ENCODE data around the gene SPTBN5.

SPTBN5 gene

GRCh38 chr15:41809526-41810220, 84.2 kb downstream of the SPTBN5 start:
- H3K27me3 ChIP-seq, result no peaks in the 10 kb centered on the region
- peaks cover 0 to 22% (median 5%) of the 10 kb centered on the region in 11 experiments; a peak in 6 of 22 replicates for H4K20me1 ChIP-seq
- peak overlapping the region in 10 of 11 experiments; percentile 0 to 56 (median 26); a peak in 14 of 22 replicates for H3K9ac ChIP-seq
- H3K4me1 ChIP-seq, result peaks cover 30 to 76% (median 63%) of the 10 kb centered on the region in 10 experiments
- H3K9me3 ChIP-seq (replicated peaks in 1 of 11), result no peaks in the 10 kb centered on the region
- H3K4me2 ChIP-seq, result peak overlapping the region; percentile 52 to 80 (median 75)
- H3K4me3 ChIP-seq, result no peak overlapping the region
- H3K27ac ChIP-seq, result peak overlapping the region in 9 of 11 experiments; percentile 14 to 53 (median 39); a peak in 13 of 22 replicates
- TF ChIP-seq Cebpa-rat (IDR thresholded peaks at IDR 0.05), result no peak
- peaks cover 4 to 33% (median 13%) of the 10 kb centered on the region in 11 experiments; a peak in 14 of 22 replicates for H3K36me3 ChIP-seq

GRCh38 chr15:41809121-41809520, 84.7 kb downstream of the SPTBN5 start:
- H3K4me3 ChIP-seq, result no peak overlapping the region

DNA sequence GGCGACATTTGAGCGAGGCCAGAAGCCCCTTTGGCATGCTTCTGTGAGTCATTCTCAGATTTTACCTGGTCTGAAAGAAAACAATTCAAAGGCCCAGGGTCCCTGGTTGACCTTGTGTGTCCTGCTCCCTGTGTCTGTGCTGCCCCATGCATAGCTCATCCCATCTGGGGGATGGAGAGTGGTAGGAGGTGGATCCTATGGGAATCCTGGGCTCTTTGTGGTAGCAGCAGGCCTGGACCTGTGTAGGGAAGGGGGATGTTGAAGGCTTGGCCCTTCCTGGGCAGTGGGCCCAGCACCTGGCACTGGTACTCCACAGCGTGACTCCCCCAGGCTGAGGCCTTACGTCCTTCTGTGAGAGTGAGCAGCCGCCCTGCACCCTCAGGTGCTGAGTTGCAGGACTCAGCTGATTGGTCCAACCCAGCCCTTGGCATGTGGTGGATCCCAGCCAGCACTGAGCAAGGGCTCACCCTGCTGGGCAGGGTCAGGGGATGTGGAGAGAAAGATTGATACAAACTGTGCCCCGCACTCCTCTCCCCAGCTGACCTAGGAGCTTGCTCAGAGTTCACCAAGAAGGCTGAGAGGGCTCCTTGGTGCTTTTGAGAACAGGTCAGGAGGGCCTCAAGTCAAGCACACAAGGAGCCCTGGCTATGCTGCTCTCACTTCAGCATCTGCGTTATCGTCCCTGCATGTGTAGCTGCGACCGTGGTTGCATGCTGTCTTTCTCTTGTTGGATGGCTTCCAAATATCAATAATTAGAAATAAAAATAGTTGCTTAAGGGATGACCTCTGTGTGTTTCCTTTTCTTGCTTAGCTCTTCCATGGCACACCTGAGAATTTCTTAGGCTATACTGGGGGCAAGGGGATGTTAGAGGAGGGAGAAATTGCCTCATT, 87.3 kb downstream of the SPTBN5 start:
- no peaks in the 10 kb centered on the region for H3K27me3 ChIP-seq
- no peak for TF ChIP-seq Cebpa-rat (IDR thresholded peaks at IDR 0.05)
- H3K4me1 ChIP-seq, result peaks cover 34 to 61% (median 53%) of the 10 kb centered on the region in 10 experiments
- H3K4me2 ChIP-seq, result peak overlapping the region in 5 of 11 experiments; percentile 13 to 68 (median 53); a peak in 5 of 22 replicates
- peaks cover 0 to 7% (median 0%) of the 10 kb centered on the region in 11 experiments; a peak in 3 of 22 replicates for H4K20me1 ChIP-seq
- H3K9ac ChIP-seq, result 0 out of 22 replicates have a peak overlapping the region, but pooled peaks of 1 of the 11 experiments have one; percentile 16
- no peak overlapping the region for H3K27ac ChIP-seq
- H3K36me3 ChIP-seq, result peaks cover 6 to 15% (median 10%) of the 10 kb centered on the region in 11 experiments
- H3K9me3 ChIP-seq (replicated peaks in 1 of 11), result peaks cover 0 to 9% (median 6%) of the 10 kb centered on the region in 11 experiments; a peak in 17 of 22 replicates
- H3K4me3 ChIP-seq, result no peak overlapping the region

More at GRCh38 chr15:41809121-41809520, 84.7 kb downstream of the SPTBN5 start:
- Histone ChIP-seq H3K27me3 (no peaks in the 10 kb centered on the region), H3K4me1 (peaks cover 34 to 81% (median 68%) of the 10 kb centered on the region in 10 experiments), H3K36me3 (peaks cover 4 to 27% (median 8%) of the 10 kb centered on the region in 11 experiments; a peak in 12 of 22 replicates), H3K9ac (peak overlapping the region in 5 of 11 experiments; percentile 0 to 56 (median 37); a peak in 4 of 22 replicates), H4K20me1 (peaks cover 0 to 22% (median 5%) of the 10 kb centered on the region in 11 experiments; a peak in 6 of 22 replicates), H3K27ac (peak overlapping the region in 6 of 11 experiments; percentile 14 to 53 (median 44); a peak in 10 of 22 replicates), H3K4me2 (peak overlapping the region; percentile 52 to 80 (median 75)), H3K9me3 (replicated peaks in 1 of 11) (no peaks in the 10 kb centered on the region)
- no peak for TF ChIP-seq Cebpa-rat (IDR thresholded peaks at IDR 0.05)

DNA sequence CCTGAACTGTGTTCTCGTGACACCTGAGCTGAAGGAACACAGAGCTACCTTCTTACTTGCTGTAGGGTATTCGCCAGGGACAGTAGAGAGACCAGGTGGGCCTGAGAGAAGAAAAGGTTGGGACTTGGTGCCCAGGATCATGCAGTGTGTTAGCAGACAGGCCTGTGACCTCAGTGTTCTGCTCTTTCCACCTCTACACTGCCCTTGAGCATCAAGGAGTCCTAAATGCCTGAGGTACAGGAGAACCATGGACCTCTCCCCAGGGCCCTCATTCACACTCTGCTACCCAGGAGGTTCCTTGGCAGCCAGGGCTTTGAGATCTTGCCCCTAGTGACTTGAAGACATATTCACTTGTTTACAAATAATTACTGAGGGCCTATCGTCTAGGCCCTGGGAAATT, 88.1 kb downstream of the SPTBN5 start:
- H3K36me3 ChIP-seq, result peaks cover 14 to 23% (median 18%) of the 10 kb centered on the region in 11 experiments
- H3K27me3 ChIP-seq, result no peaks in the 10 kb centered on the region
- peak overlapping the region in 8 of 11 experiments; percentile 40 to 68 (median 54); a peak in 16 of 22 replicates for H3K4me2 ChIP-seq
- H3K9me3 ChIP-seq (replicated peaks in 1 of 11), result peaks cover 0 to 17% (median 14%) of the 10 kb centered on the region in 11 experiments; a peak in 17 of 22 replicates
- peak overlapping the region in 2 of 11 experiments; percentile 13 to 29; a peak in 2 of 22 replicates for H3K9ac ChIP-seq
- H4K20me1 ChIP-seq, result peaks cover 0 to 6% (median 0%) of the 10 kb centered on the region in 11 experiments; a peak in 2 of 22 replicates
- H3K4me3 ChIP-seq, result no peak overlapping the region
- TF ChIP-seq Cebpa-rat (IDR thresholded peaks at IDR 0.05), result no peak
- peak overlapping the region in 1 of 11 experiments; percentile 4; a peak in 1 of 22 replicates for H3K27ac ChIP-seq
- peaks cover 26 to 53% (median 46%) of the 10 kb centered on the region in 10 experiments for H3K4me1 ChIP-seq

- Histone ChIP-seq H3K4me2 (peak overlapping the region in 10 of 11 experiments; percentile 19 to 68 (median 52); a peak in 19 of 22 replicates), H3K4me3 (no peak overlapping the region), H3K27ac (peak overlapping the region in 6 of 11 experiments; percentile 3 to 30 (median 10); a peak in 7 of 22 replicates), H4K20me1 (0 out of 22 replicates have a peak, but pooled peaks cover 0 to 6% (median 0%) of the 10 kb centered on the region in 11 experiments), H3K9me3 (replicated peaks in 1 of 11) (peaks cover 0 to 20% (median 18%) of the 10 kb centered on the region in 11 experiments; a peak in 17 of 22 replicates), H3K9ac (peak overlapping the region in 4 of 11 experiments; percentile 4 to 29 (median 14); a peak in 3 of 22 replicates), H3K36me3 (peaks cover 21 to 29% (median 25%) of the 10 kb centered on the region in 11 experiments), H3K27me3 (no peaks in the 10 kb centered on the region), H3K4me1 (peaks cover 20 to 47% (median 40%) of the 10 kb centered on the region in 10 experiments)
- TF ChIP-seq Cebpa-rat (IDR thresholded peaks at IDR 0.05), result no peak
These were observed 88.8 kb downstream of the SPTBN5 start for GRCh38 chr15:41804916-41805666.

- TF ChIP-seq Cebpa-rat (IDR thresholded peaks at IDR 0.05), result no peak
- peak overlapping the region in 2 of 11 experiments; percentile 3 to 4; a peak in 2 of 22 replicates for H3K27ac ChIP-seq
- H3K9ac ChIP-seq, result peak overlapping the region in 2 of 11 experiments; percentile 4 to 29; a peak in 2 of 22 replicates
- peaks cover 0 to 9% (median 0%) of the 10 kb centered on the region in 11 experiments; a peak in 2 of 22 replicates for H4K20me1 ChIP-seq
- H3K4me2 ChIP-seq, result peak overlapping the region in 9 of 11 experiments; percentile 37 to 68 (median 53); a peak in 17 of 22 replicates
- peaks cover 0 to 20% (median 18%) of the 10 kb centered on the region in 11 experiments; a peak in 17 of 22 replicates for H3K9me3 ChIP-seq (replicated peaks in 1 of 11)
- H3K27me3 ChIP-seq, result no peaks in the 10 kb centered on the region
- peaks cover 13 to 43% (median 36%) of the 10 kb centered on the region in 10 experiments for H3K4me1 ChIP-seq
- H3K36me3 ChIP-seq, result peaks cover 24 to 37% (median 28%) of the 10 kb centered on the region in 11 experiments
- no peak overlapping the region for H3K4me3 ChIP-seq
These were observed 89.5 kb downstream of the SPTBN5 start for GRCh38 chr15:41804361-41804760.

DNA sequence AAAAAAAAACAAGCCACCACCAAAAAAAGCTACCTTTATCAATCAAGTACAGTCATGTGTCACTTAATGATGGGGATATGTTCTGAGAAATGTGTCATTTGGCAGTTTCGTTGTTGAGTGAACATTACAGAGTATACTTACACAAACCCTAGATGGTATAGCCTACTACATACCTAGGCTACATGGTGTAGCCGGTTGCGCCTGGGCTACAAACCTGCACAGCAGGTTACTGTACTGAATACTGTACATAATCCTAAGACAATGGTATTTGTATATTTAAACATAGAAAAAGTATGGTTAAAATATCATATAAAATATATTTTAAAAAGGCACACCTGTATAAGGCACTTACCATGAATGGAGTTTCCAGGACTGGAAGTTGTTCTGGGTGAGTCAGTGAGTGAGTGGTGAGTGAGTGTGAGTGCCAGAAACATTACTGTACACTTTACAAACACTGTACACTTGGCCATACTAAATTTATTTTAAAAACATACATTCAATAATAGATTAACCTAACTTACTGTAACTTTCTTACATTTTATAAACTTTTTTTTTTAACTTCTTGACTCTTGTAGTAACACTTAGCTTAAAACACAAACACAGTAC, 91.9 kb downstream of the SPTBN5 start:
- peaks cover 21 to 38% (median 28%) of the 10 kb centered on the region in 11 experiments for H3K36me3 ChIP-seq
- H3K9ac ChIP-seq, result no peak overlapping the region
- no peaks in the 10 kb centered on the region for H3K27me3 ChIP-seq
- H3K4me3 ChIP-seq, result no peak overlapping the region
- H4K20me1 ChIP-seq, result peaks cover 0 to 15% (median 0%) of the 10 kb centered on the region in 11 experiments; a peak in 4 of 22 replicates
- peaks cover 15 to 56% (median 51%) of the 10 kb centered on the region in 10 experiments for H3K4me1 ChIP-seq
- no peak overlapping the region for H3K4me2 ChIP-seq
- H3K27ac ChIP-seq, result no peak overlapping the region
- no peak for TF ChIP-seq Cebpa-rat (IDR thresholded peaks at IDR 0.05)
- peaks cover 0 to 20% (median 18%) of the 10 kb centered on the region in 11 experiments; a peak in 17 of 22 replicates for H3K9me3 ChIP-seq (replicated peaks in 1 of 11)
